IMR-90 (cell line): ENCODE measurements around the gene SFTPB.

Source experiments
- CEBPB ChIP-seq: IDR thresholded peaks from 2 replicates; pipeline ENCODE4 v1.6.1; 2012; ENCODE audit warnings: low read depth, low read length, improper control_type of control experiment
- CTCF ChIP-seq: conservative IDR thresholded peaks from 2 replicates; pipeline ENCODE4 v1.5.1; 2012; ENCODE audit warnings: mild to moderate bottlenecking, low read depth, low read length, improper control_type of control experiment
- ELK1 ChIP-seq: fragments of 150-350 bp; IDR thresholded peaks from 2 replicates; pipeline ENCODE4 v1.6.1; 2016; ENCODE audit warnings: low read depth, mild to moderate bottlenecking, low read length, moderate library complexity, borderline replicate concordance
- FOS ChIP-seq: fragments of 150-350 bp; IDR thresholded peaks from 2 replicates; pipeline ENCODE4 v1.6.1; 2016; ENCODE audit warnings: low read depth, low read length
- MAFK ChIP-seq: IDR thresholded peaks from 2 replicates; pipeline ENCODE4 v1.6.1; 2012; ENCODE audit warnings: low read depth, low read length, improper control_type of control experiment
- MAZ ChIP-seq: IDR thresholded peaks from 2 replicates; pipeline ENCODE4 v1.6.1; 2012; ENCODE audit warnings: low read depth, mild to moderate bottlenecking, low read length, improper control_type of control experiment, moderate library complexity, borderline replicate concordance
- MXI1 ChIP-seq: IDR thresholded peaks from 2 replicates; pipeline ENCODE4 v1.6.1; 2012; ENCODE audit warnings: low read depth, mild to moderate bottlenecking, low read length, moderate library complexity, borderline replicate concordance
- POLR2A ChIP-seq: IDR thresholded peaks from 2 replicates; pipeline ENCODE4 v1.6.1; 2012; ENCODE audit warnings: mild to moderate bottlenecking, low read depth, low read length
- RAD21 ChIP-seq: IDR thresholded peaks from 2 replicates; pipeline ENCODE4 v1.6.1; 2012; ENCODE audit warnings: low read length, improper control_type of control experiment
- RFX5 ChIP-seq: IDR thresholded peaks from 2 replicates; pipeline ENCODE4 v1.8.0; 2012; ENCODE audit warnings: low read depth, mild to moderate bottlenecking, low read length, moderate library complexity
- SMC3 ChIP-seq: fragments of 150-350 bp; IDR thresholded peaks from 2 replicates; pipeline ENCODE4 v1.6.1; 2016; ENCODE audit warnings: low read depth, mild to moderate bottlenecking, antibody characterized with exemption, low read length, moderate library complexity
- USF2 ChIP-seq: fragments of 150-350 bp; IDR thresholded peaks from 2 replicates; pipeline ENCODE4 v1.6.1; 2017; ENCODE audit warnings: mild to moderate bottlenecking, antibody characterized with exemption, low read length, low read depth

- TF ChIP-seq USF2 (no peak), CTCF (no peak), SMC3 (no peak), RAD21 (no peak), MAZ (no peak), MXI1 (no peak), POLR2A (no peak), FOS (no peak), RFX5 (no peak), MAFK (no peak), CEBPB (no peak), ELK1 (no peak)
These were observed 14.0 kb downstream of the SFTPB start for GRCh38 chr2:85653996-85654395.
